ENCODE measurements around the gene SPTSSB.

- TF ChIP-seq CTCF (IDR thresholded peaks at IDR 0.05) (no peak), POLR2A (IDR thresholded peaks at IDR 0.05) (no peak)
These were observed 50.5 kb downstream of the SPTSSB start for GRCh38 chr3:161320837-161321236.

Measured in right lobe of liver (tissue), 4 donors.